ENCODE results near the gene EEPD1. TPM values are rescaled to one million over a fixed set of nuclear protein-coding genes. Genes with fewer than 3 reads are reported as not detected.
A peak's percentile ranks its signal among the peaks of the same experiment; 100 is the strongest.
"Not testable (repeated sequence)": the region's sequence is repeated elsewhere in the genome, so short reads cannot be mapped to it uniquely, and the experiment has no call there.

Gene EEPD1
- total and polyA plus RNA-seq, 2 donors (not counting 3 experiments of a cell fraction or from before 2014, with no cell fraction given): 0.40 to 0.42 TPM

DNA sequence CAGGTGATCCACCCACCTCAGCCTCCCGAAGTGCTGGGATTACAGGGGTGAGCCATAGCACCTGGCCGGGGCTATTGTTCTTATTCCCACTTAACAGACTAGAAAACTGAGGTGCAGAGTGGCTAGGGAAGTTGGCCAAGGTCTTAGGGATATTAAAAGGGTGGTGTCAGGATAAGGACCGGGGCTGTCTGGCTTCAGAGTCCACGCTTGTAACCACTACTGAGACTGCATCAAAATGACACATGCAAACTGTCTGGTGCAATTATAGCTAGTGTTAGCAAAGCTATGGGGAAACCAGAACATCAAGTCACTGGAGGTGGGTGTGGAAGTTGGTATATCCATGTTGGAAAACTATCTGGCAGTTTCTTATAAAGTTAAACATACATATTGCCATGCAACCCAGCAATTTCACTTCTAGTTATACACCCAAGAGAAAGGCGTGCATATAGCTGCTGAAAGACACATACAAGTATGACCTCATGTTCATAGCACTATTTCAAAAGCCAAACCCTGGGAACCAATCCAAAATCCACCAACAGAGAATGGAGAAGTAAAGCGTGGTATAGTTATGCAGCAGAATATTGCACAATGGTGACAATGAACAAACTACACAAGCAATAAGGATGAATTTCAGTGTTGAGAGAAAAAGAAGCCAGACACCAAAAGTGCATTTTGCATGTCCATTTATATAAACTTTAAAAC, 33.9 kb upstream of the EEPD1 start:
- dilution Hi-C loops (cut with MboI; ENCODE audit: extremely low pct_ligation_motif_present, low sequenced_read_pairs): no loop called here
- ChIA-PET POLR2A (no interaction called here), CTCF (interaction anchor here (1.7 kb wide), 1 partner anchor 10 kb away, joined by 11 read pairs; no protein-coding TSS in a partner anchor)
- no peaks in the 10 kb centered on the region for H4K20me1 ChIP-seq (replicated peaks; ENCODE audit: control insufficient read depth, extremely low read depth, insufficient read depth, low read length)
- H3K9ac ChIP-seq (replicated peaks; ENCODE audit: extremely low read depth, insufficient read depth, low read length): no peak overlapping the region
- DNase-seq (ENCODE audit: low read depth, low spot score) (peak; percentile 22), FAIRE-seq (no peak)
- H3K27ac ChIP-seq (ENCODE audit: insufficient read depth, low read depth, low read length): no peak overlapping the region
- H3K4me1 ChIP-seq (ENCODE audit: control insufficient read depth, extremely low read depth, insufficient read depth, low read length): peaks cover 14% of the 10 kb centered on the region
- H3K9me3 ChIP-seq (replicated peaks; ENCODE audit: control insufficient read depth, insufficient read depth, low read length): no peaks in the 10 kb centered on the region
- intact Hi-C loops (cut with micrococcal nuclease): no loop called here
- TF ChIP-seq EZH2 (IDR thresholded peaks at IDR 0.05; ENCODE audit: borderline replicate concordance, low read depth, low read length, severe bottlenecking) (no peak), FOS (IDR thresholded peaks at IDR 0.05; ENCODE audit: borderline replicate concordance, insufficient read depth, low read length) (no peak), JUN (IDR thresholded peaks at IDR 0.05; ENCODE audit: borderline replicate concordance, insufficient read depth, insufficient read length, low read depth) (no peak), POLR2A (IDR thresholded peaks at IDR 0.05; ENCODE audit: low read depth, low read length) (no peak), GATA2 (IDR thresholded peaks at IDR 0.05; ENCODE audit: insufficient read depth, insufficient read length, low read depth, low read length) (no peak), POLR2AphosphoS5 (IDR thresholded peaks at IDR 0.05; ENCODE audit: insufficient read depth, low read depth, low read length) (no peak), MYC (IDR thresholded peaks at IDR 0.05; ENCODE audit: low read depth, low read length) (no peak)
- TF ChIP-seq, protein P1, sequence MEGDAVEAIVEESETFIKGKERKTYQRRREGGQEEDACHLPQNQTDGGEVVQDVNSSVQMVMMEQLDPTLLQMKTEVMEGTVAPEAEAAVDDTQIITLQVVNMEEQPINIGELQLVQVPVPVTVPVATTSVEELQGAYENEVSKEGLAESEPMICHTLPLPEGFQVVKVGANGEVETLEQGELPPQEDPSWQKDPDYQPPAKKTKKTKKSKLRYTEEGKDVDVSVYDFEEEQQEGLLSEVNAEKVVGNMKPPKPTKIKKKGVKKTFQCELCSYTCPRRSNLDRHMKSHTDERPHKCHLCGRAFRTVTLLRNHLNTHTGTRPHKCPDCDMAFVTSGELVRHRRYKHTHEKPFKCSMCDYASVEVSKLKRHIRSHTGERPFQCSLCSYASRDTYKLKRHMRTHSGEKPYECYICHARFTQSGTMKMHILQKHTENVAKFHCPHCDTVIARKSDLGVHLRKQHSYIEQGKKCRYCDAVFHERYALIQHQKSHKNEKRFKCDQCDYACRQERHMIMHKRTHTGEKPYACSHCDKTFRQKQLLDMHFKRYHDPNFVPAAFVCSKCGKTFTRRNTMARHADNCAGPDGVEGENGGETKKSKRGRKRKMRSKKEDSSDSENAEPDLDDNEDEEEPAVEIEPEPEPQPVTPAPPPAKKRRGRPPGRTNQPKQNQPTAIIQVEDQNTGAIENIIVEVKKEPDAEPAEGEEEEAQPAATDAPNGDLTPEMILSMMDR (IDR thresholded peaks at IDR 0.05; ENCODE audit: extremely low read depth in 1 of 2, insufficient read depth in 1 of 2, low read depth in 1 of 2, low read length in 2 of 2): no peak
- TF ChIP-seq, protein P2, sequence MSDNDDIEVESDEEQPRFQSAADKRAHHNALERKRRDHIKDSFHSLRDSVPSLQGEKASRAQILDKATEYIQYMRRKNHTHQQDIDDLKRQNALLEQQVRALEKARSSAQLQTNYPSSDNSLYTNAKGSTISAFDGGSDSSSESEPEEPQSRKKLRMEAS (IDR thresholded peaks at IDR 0.05; ENCODE audit: insufficient read depth, insufficient read length): no peak
- no peak overlapping the region for H2AFZ ChIP-seq (ENCODE audit: low read depth, low read length)
- no peak overlapping the region for H3K4me2 ChIP-seq (ENCODE audit: insufficient read depth, low read length)
- no peaks in the 10 kb centered on the region for H3K79me2 ChIP-seq (ENCODE audit: control insufficient read depth, insufficient read depth, low read length)
- BruUV-seq (replicated peaks): no TSS peak
- no peaks in the 10 kb centered on the region for H3K27me3 ChIP-seq (ENCODE audit: control insufficient read depth in 2 of 2, insufficient read depth in 2 of 2, low read length in 2 of 2)
- H3K4me3 ChIP-seq (replicated peaks in 1 of 3; ENCODE audit: insufficient read depth in 1 of 3, low read depth in 1 of 3, low read length in 3 of 3): no peak overlapping the region
- no peaks in the 10 kb centered on the region for H3K9me1 ChIP-seq (replicated peaks; ENCODE audit: control insufficient read depth, extremely low read depth, insufficient read depth, low read length)
- H3K36me3 ChIP-seq (ENCODE audit: control insufficient read depth in 2 of 2, extremely low read depth in 1 of 2, insufficient read depth in 2 of 2, low read length in 2 of 2): no peaks in the 10 kb centered on the region

DNA sequence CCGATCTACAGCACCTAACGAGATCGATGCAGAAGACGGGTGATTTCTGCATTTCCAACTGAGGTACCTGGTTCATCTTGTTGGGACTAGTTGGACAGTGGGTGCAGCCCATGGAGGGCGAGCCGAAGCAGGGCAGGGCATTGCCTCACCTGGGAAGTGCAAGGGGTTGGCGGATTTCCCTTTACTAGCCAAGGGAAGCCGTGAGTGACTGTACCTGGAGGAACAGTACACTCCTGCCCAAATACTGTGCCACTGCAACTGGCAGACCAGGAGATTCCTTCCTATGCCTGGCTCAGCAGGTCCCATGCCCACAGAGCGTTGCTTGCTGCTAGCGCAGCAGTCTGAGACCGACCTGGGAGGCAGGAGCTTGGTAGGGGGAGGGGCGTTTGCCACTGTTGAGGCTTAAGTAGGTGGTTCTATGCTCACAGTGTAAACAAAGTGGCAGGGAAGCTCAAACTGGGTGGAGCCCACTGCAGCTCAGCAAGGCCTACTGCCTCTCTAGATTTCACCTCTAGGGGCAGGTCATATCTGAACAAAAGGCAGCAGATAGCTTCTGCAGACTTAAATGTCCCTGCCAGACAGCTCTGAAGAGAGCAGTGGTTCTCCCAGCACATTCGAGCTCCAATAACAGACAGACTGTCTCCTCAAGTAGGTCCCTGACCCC, 32.9 kb upstream of the EEPD1 start:
- FAIRE-seq, CTCF ChIA-PET: not testable (repeated sequence)

More for the DNA sequence above, 32.9 kb upstream of the EEPD1 start:
- H3K79me2 ChIP-seq (ENCODE audit: control insufficient read depth, insufficient read depth, low read length); BruUV-seq (replicated peaks); H4K20me1 ChIP-seq (replicated peaks; ENCODE audit: control insufficient read depth, extremely low read depth, insufficient read depth, low read length); H3K27ac ChIP-seq (ENCODE audit: insufficient read depth, low read depth, low read length); H3K4me2 ChIP-seq (ENCODE audit: insufficient read depth, low read length); H3K27me3 ChIP-seq (ENCODE audit: control insufficient read depth in 2 of 2, insufficient read depth in 2 of 2, low read length in 2 of 2); H2AFZ ChIP-seq (ENCODE audit: low read depth, low read length); POLR2A ChIA-PET; dilution Hi-C loops (cut with MboI; ENCODE audit: extremely low pct_ligation_motif_present, low sequenced_read_pairs); H3K9ac ChIP-seq (replicated peaks; ENCODE audit: extremely low read depth, insufficient read depth, low read length); H3K36me3 ChIP-seq (ENCODE audit: control insufficient read depth in 2 of 2, extremely low read depth in 1 of 2, insufficient read depth in 2 of 2, low read length in 2 of 2); DNase-seq (ENCODE audit: low read depth, low spot score); H3K9me3 ChIP-seq (replicated peaks; ENCODE audit: control insufficient read depth, insufficient read depth, low read length); H3K9me1 ChIP-seq (replicated peaks; ENCODE audit: control insufficient read depth, extremely low read depth, insufficient read depth, low read length); H3K4me3 ChIP-seq (replicated peaks in 1 of 3; ENCODE audit: insufficient read depth in 1 of 3, low read depth in 1 of 3, low read length in 3 of 3): not testable (repeated sequence)
- H3K4me1 ChIP-seq (ENCODE audit: control insufficient read depth, extremely low read depth, insufficient read depth, low read length): peaks cover 14% of the 10 kb centered on the region
- intact Hi-C loops (cut with micrococcal nuclease): loop anchor here (10.0 kb wide), 1 partner anchor 65 kb away; no protein-coding TSS in a partner anchor
